Measurements from ENCODE around the gene B4GALT6. TPM values are rescaled to one million over a fixed set of nuclear protein-coding genes. Genes with fewer than 3 reads are reported as not detected.

Gene B4GALT6
- total RNA-seq, 1 donor from 2014 or later: 16.3 TPM

GRCh38 chr18:31686572-31686971 is 2.2 kb upstream of the B4GALT6 start:
- Histone ChIP-seq H3K79me2 (ENCODE audit: low read depth) (peaks cover 26% of the 10 kb centered on the region), H3F3A (ENCODE audit: low read depth) (peaks cover 47% of the 10 kb centered on the region), H4K20me1 (ENCODE audit: low read depth) (peaks cover under 1% of the 10 kb centered on the region), H3K27ac (no peak overlapping the region), H3K9me3 (ENCODE audit: low read depth) (no peaks in the 10 kb centered on the region), H3K9ac (no peak overlapping the region), H3K4me1 (peaks cover 37% of the 10 kb centered on the region), H3K4me3 (peak overlapping the region; percentile 27), H3K27me3 (no peaks in the 10 kb centered on the region), H3K4me2 (peak overlapping the region; percentile 78), H2AFZ (replicated peaks) (no peak overlapping the region), H3K36me3 (no peaks in the 10 kb centered on the region)
- H3K36me3 Mint-ChIP-seq: no peaks in the 10 kb centered on the region
- peaks cover 7% of the 10 kb centered on the region for H3K27me3 Mint-ChIP-seq (ENCODE audit: insufficient read depth, low read depth)
- TF ChIP-seq EZH2 (IDR thresholded peaks at IDR 0.05): no peak
- no peak for TF ChIP-seq EZH2phosphoT487 (IDR thresholded peaks at IDR 0.05)
- no peak for TF ChIP-seq CTCF (IDR thresholded peaks at IDR 0.05)
- peaks cover 29% of the 10 kb centered on the region for H3K4me1 Mint-ChIP-seq
- H3K27ac Mint-ChIP-seq: no peak overlapping the region
- DNase-seq (ENCODE audit: low spot score): no peak
- H3K4me3 Mint-ChIP-seq: no peak overlapping the region
- no peaks in the 10 kb centered on the region for H3K9me3 Mint-ChIP-seq

DNA sequence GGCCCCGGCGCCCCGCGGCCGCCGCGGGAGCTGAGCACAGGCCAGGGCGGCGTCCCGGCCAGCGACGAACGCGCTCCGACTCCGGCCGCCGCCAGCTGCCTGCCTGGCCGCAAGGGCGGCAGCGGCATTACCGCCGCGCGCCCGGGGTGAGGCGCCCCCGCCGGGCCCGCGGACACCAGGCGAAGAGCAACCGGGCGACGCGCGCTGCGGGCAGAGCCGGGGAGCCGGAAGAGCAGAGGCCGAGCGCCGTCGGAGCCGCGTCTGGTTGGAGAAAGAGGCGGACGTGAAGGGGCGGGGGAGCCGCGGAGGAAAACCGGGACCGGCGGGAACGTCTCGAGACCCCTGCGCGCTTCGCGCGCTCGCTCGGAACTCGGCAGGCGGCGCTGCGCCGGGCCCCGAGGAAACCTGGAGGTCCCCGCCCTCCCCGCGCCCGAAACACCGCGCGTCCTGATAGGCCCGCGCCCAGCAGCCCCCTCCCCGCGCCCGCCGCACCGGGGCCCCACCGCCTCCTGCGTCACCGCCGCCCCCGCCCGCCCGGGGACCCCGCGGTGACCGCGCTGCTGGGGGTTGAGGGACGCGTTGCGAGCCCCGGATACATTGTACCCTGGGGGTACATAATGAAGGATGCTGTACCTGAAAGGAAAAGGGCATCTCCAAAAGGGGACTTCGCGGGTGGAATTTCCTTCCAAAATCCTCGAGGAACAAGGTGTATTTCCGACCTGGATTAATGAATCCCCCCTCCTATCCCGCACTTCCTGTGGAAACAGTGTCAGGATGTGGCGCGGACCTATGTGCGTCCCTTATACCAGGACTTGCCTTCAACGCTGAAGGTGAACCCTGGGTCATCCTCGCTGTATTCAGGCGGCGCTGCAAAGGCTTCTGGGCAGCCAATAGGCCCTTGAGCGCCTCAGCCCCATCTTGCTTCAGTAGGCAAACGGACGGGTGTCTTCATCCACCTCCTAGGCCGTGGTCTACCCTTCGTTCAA is 1.0 kb upstream of the B4GALT6 start:
- Histone ChIP-seq H3K27ac (peak overlapping the region; percentile 88), H3K36me3 (no peaks in the 10 kb centered on the region), H3K9ac (no peak overlapping the region), H3F3A (ENCODE audit: low read depth) (peaks cover 47% of the 10 kb centered on the region), H3K79me2 (ENCODE audit: low read depth) (peaks cover 38% of the 10 kb centered on the region), H3K9me3 (ENCODE audit: low read depth) (no peaks in the 10 kb centered on the region), H3K4me1 (peaks cover 37% of the 10 kb centered on the region), H3K4me3 (peak overlapping the region; percentile 67), H3K4me2 (peak overlapping the region; percentile 78), H4K20me1 (ENCODE audit: low read depth) (peaks cover 4% of the 10 kb centered on the region), H3K27me3 (no peaks in the 10 kb centered on the region), H2AFZ (replicated peaks) (peak overlapping the region; percentile 69)
- Mint-ChIP-seq H3K27me3 (ENCODE audit: insufficient read depth, low read depth) (peaks cover 7% of the 10 kb centered on the region), H3K4me1 (peaks cover 36% of the 10 kb centered on the region), H3K36me3 (no peaks in the 10 kb centered on the region), H3K4me3 (peak overlapping the region; percentile 90), H3K9me3 (no peaks in the 10 kb centered on the region), H3K27ac (peak overlapping the region; percentile 87)
- peak; percentile 93 for DNase-seq (ENCODE audit: low spot score)
- TF ChIP-seq EZH2phosphoT487 (IDR thresholded peaks at IDR 0.05) (no peak), CTCF (IDR thresholded peaks at IDR 0.05) (peak; percentile 55), EZH2 (IDR thresholded peaks at IDR 0.05) (no peak)

DNA sequence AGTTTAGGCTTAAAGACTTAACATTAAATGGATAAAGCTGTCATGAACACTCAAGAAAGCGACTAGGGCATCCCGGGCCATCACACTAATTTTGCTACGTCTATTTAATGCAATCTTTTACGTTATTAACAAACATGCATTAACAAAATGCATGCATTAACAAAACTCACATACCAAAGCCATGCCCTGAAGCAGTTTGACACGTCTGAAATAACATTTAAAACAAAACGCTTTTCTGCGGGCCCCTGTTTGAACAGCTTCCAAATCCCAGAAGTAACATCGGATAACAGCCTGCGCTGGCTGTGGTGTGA is 458 bp downstream of the B4GALT6 start:
- H3K27ac ChIP-seq: peak overlapping the region; percentile 88

More for the DNA sequence above, 458 bp downstream of the B4GALT6 start:
- H4K20me1 ChIP-seq (ENCODE audit: low read depth): peaks cover 4% of the 10 kb centered on the region
- peak overlapping the region; percentile 83 for H3K4me3 ChIP-seq
- H3K27me3 Mint-ChIP-seq (ENCODE audit: insufficient read depth, low read depth): peaks cover 7% of the 10 kb centered on the region
- H3K4me2 ChIP-seq: peak overlapping the region; percentile 95
- no peaks in the 10 kb centered on the region for H3K36me3 ChIP-seq
- H3K4me1 ChIP-seq: peaks cover 37% of the 10 kb centered on the region
- no peak for DNase-seq (ENCODE audit: low spot score)
- H3F3A ChIP-seq (ENCODE audit: low read depth): peaks cover 47% of the 10 kb centered on the region
- peaks cover 4% of the 10 kb centered on the region for H3K36me3 Mint-ChIP-seq
- H3K9me3 Mint-ChIP-seq: no peaks in the 10 kb centered on the region
- peak overlapping the region; percentile 99 for H3K4me3 Mint-ChIP-seq
- TF ChIP-seq CTCF (IDR thresholded peaks at IDR 0.05) (no peak), EZH2phosphoT487 (IDR thresholded peaks at IDR 0.05) (no peak), EZH2 (IDR thresholded peaks at IDR 0.05) (no peak)
- H3K79me2 ChIP-seq (ENCODE audit: low read depth): peaks cover 50% of the 10 kb centered on the region
- peak overlapping the region; percentile 92 for H3K27ac Mint-ChIP-seq
- H3K9ac ChIP-seq: peak overlapping the region; percentile 4
- no peaks in the 10 kb centered on the region for H3K27me3 ChIP-seq
- peak overlapping the region; percentile 48 for H2AFZ ChIP-seq (replicated peaks)
- H3K4me1 Mint-ChIP-seq: peaks cover 39% of the 10 kb centered on the region
- no peaks in the 10 kb centered on the region for H3K9me3 ChIP-seq (ENCODE audit: low read depth)
